PC-9 (cell line): ENCODE measurements around the gene ASB10.

Experiments
- EZH2 ChIP-seq: fragments of 200-600 bp; sonication (generic); IDR thresholded peaks from 2 replicates; pipeline ENCODE4 v1.8.0; 2017; ENCODE audit warnings: antibody characterized with exemption, low read depth
- TF ChIP-seq, protein P1 (sequence below): fragments of 200-600 bp; sonication (generic); conservative IDR thresholded peaks from 2 replicates; pipeline ENCODE4 v1.6.1; 2017; ENCODE audit warnings: mixed run types, antibody characterized with exemption, mild to moderate bottlenecking, moderate library complexity

DNA sequence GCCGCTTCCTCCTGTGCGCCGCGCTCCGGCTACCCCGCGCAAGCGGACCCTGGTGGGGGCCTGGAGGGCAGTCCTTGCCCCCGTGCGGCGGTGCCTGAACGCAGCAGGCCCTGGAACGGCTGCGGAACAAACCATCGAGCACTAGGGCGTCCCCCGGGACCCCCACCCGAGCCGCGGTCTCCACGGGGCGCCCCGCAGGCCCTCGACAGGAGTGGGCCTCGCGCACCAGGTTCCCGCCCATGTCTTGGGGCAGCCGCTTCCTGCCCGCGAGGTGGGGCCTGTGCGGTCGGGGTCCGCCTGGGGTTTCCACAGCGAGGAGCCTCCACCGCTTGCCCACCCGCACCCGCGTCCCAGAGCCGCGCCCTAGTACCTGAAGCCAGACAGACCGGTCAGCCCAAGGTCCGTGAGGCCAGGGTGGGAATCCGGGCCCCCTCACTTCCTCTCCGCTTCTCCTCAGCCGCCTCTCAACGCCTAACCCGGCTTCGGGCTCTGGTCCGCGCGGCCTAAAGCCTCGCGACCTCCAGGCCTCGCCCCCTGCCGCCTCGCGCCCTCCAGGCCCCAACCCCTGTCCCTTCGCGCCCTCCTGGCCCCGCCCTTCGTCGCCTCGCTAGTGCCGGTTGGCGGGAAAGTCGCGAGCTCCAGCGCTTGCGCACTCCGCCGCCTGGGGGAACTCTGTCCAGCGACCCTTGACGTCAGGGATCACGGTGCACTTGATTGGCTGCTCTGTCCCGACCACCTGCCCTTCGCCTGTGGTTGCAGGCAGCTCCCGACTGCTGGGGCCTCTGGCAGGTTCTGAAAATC is 12.6 kb downstream of the ASB10 start:
- TF ChIP-seq, protein P1, sequence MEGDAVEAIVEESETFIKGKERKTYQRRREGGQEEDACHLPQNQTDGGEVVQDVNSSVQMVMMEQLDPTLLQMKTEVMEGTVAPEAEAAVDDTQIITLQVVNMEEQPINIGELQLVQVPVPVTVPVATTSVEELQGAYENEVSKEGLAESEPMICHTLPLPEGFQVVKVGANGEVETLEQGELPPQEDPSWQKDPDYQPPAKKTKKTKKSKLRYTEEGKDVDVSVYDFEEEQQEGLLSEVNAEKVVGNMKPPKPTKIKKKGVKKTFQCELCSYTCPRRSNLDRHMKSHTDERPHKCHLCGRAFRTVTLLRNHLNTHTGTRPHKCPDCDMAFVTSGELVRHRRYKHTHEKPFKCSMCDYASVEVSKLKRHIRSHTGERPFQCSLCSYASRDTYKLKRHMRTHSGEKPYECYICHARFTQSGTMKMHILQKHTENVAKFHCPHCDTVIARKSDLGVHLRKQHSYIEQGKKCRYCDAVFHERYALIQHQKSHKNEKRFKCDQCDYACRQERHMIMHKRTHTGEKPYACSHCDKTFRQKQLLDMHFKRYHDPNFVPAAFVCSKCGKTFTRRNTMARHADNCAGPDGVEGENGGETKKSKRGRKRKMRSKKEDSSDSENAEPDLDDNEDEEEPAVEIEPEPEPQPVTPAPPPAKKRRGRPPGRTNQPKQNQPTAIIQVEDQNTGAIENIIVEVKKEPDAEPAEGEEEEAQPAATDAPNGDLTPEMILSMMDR = no peak
- TF ChIP-seq EZH2 = no peak
